ENCODE measurements around the gene FADS6. TPM values are rescaled to one million over a fixed set of nuclear protein-coding genes. Genes with fewer than 3 reads are reported as not detected.

The FADS6 gene
- total and polyA plus RNA-seq, 4 experiments from 2014 or later = not detected

Other genes with a start within 250 kb of the FADS6 start
- under 1 TPM in 1 of 2 experiments, not detected in 1; 0.23 TPM for gene CD300LF, start 180.7 kb downstream of the FADS6 start, total RNA-seq
- gene CD300LF, start 180.7 kb downstream of the FADS6 start, polyA plus RNA-seq = not detected
- gene RAB37, start 156.4 kb downstream of the FADS6 start, total RNA-seq = 10 to 100 TPM; 23.2 to 25.9 TPM
- 10 to 100 TPM; 47.8 to 52.3 TPM for gene RAB37, start 156.4 kb downstream of the FADS6 start, polyA plus RNA-seq
- gene NHERF1, start 145.0 kb downstream of the FADS6 start, total RNA-seq = 100 to 1,000 TPM; 202 to 209 TPM
- 100 to 1,000 TPM; 324 to 448 TPM for gene NHERF1, start 145.0 kb downstream of the FADS6 start, polyA plus RNA-seq
- 10 to 100 TPM; 60.0 to 70.3 TPM for gene NAT9, start 117.3 kb downstream of the FADS6 start, total RNA-seq
- 10 to 100 TPM; 11.9 to 19.1 TPM for gene NAT9, start 117.3 kb downstream of the FADS6 start, polyA plus RNA-seq
- gene GRIN2C, start 33.7 kb downstream of the FADS6 start, total RNA-seq = under 1 TPM in 1 of 2 experiments, not detected in 1; 0.09 TPM
- gene GRIN2C, start 33.7 kb downstream of the FADS6 start, polyA plus RNA-seq = not detected
- 10 to 100 TPM; 16.6 to 21.8 TPM for gene FDXR, start 20.6 kb downstream of the FADS6 start, total RNA-seq
- gene FDXR, start 20.6 kb downstream of the FADS6 start, polyA plus RNA-seq = 1 to 10 TPM; 2.7 to 4.6 TPM
- not detected for gene USH1G, start 29.6 kb upstream of the FADS6 start, total RNA-seq
- gene USH1G, start 29.6 kb upstream of the FADS6 start, polyA plus RNA-seq = not detected
- not detected for gene OTOP2, start 30.6 kb upstream of the FADS6 start, total RNA-seq
- gene OTOP2, start 30.6 kb upstream of the FADS6 start, polyA plus RNA-seq = not detected
- not detected for gene OTOP3, start 42.3 kb upstream of the FADS6 start, total RNA-seq
- not detected for gene OTOP3, start 42.3 kb upstream of the FADS6 start, polyA plus RNA-seq
- 10 to 100 TPM; 17.5 to 19.5 TPM for gene HID1, start 79.1 kb upstream of the FADS6 start, total RNA-seq
- 1 to 10 TPM; 3.0 to 5.1 TPM for gene HID1, start 79.1 kb upstream of the FADS6 start, polyA plus RNA-seq
- under 1 TPM; 0.08 to 0.20 TPM for gene CDR2L, start 94.0 kb upstream of the FADS6 start, total RNA-seq
- not detected for gene CDR2L, start 94.0 kb upstream of the FADS6 start, polyA plus RNA-seq
- 10 to 100 TPM; 22.6 to 26.7 TPM for gene MRPL58, start 119.0 kb upstream of the FADS6 start, total RNA-seq
- gene MRPL58, start 119.0 kb upstream of the FADS6 start, polyA plus RNA-seq = 10 to 100 TPM; 56.5 to 62.2 TPM
- 100 to 1,000 TPM; 167 to 171 TPM for gene ATP5PD, start 153.3 kb upstream of the FADS6 start, total RNA-seq
- gene ATP5PD, start 153.3 kb upstream of the FADS6 start, polyA plus RNA-seq = 100 to 1,000 TPM; 428 to 552 TPM
- gene KCTD2, start 153.6 kb upstream of the FADS6 start, total RNA-seq = 10 to 100 TPM; 31.1 to 31.7 TPM
- 10 to 100 TPM in 1 of 2 donors, 1 to 10 TPM in 1; 2.3 to 11.6 TPM for gene KCTD2, start 153.6 kb upstream of the FADS6 start, polyA plus RNA-seq
- gene SLC16A5, start 194.3 kb upstream of the FADS6 start, total RNA-seq = 10 to 100 TPM; 12.5 to 13.9 TPM
- 1 to 10 TPM; 2.9 to 3.7 TPM for gene SLC16A5, start 194.3 kb upstream of the FADS6 start, polyA plus RNA-seq
- 10 to 100 TPM; 20.0 to 21.9 TPM for gene ARMC7, start 216.3 kb upstream of the FADS6 start, total RNA-seq
- gene ARMC7, start 216.3 kb upstream of the FADS6 start, polyA plus RNA-seq = 1 to 10 TPM; 1.3 to 3.5 TPM
- gene NT5C, start 238.1 kb upstream of the FADS6 start, total RNA-seq = 10 to 100 TPM; 40.1 to 46.6 TPM
- gene NT5C, start 238.1 kb upstream of the FADS6 start, polyA plus RNA-seq = 10 to 100 TPM; 22.4 to 32.6 TPM

Measured in CD4-positive, alpha-beta memory T cell (primary cell).